ENCODE results near the gene COPZ1. TPM values are rescaled to one million over a fixed set of nuclear protein-coding genes. Genes with fewer than 3 reads are reported as not detected.

Gene COPZ1
- total RNA-seq, 2 experiments from 2014 or later: 96.3 to 102 TPM

GRCh38 chr12:54372113-54372806 lies 47.3 kb downstream of the COPZ1 start:
- Mint-ChIP-seq H3K27ac (no peak overlapping the region), H3K4me3 (no peak overlapping the region), H3K27me3 (no peaks in the 10 kb centered on the region), H3K4me1 (peaks cover 22% of the 10 kb centered on the region), H3K36me3 (no peaks in the 10 kb centered on the region), H3K9me3 (no peaks in the 10 kb centered on the region)
- DNase-seq: no peak

DNA sequence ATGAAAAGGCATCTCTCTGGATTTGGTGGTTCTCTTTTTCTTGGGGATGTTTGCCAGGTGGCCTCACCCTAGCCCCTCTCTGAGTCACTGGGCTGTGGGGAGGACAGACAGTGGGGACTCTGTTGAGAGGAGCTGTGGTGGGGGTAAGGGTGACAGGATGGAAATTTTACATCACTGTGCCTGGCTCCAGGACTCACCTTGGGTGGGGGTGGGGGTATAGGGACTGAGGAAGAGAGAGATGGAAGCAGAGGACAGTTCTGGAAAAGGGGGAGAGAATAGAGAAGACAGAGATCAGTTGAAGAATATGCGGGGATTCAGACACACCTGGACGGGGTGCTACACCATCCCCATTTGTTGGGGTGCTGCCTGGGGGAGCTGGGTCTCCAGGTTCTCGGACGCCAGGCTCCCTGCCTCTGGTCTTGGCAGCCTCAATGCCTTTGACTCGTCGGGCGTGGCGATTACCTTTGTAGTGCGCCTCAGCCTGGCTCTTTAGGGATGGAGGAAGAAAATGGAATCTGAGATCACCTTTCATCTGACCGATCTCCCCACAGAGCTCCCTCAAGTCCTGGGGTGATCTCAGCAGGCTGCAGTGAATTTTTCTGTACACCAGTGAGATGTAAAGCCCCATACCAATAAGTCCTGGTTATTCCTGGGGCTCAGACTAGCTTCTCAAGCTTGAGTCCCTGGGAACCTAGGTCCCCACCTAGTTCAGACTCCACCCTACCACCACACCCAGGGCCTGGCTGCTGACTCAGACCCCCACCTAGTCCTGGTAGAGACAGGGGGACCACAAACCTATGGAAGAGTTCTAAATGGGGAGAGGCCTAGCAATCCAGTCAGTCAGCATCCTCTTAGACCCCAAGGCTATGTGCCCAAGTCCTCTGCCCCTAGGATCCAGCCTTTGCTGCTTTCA lies 49.0 kb downstream of the COPZ1 start:
- Mint-ChIP-seq H3K27me3 (no peaks in the 10 kb centered on the region), H3K9me3 (no peaks in the 10 kb centered on the region), H3K4me1 (peaks cover 19% of the 10 kb centered on the region), H3K4me3 (no peak overlapping the region), H3K27ac (no peak overlapping the region), H3K36me3 (no peaks in the 10 kb centered on the region)
- peak; percentile 40 for DNase-seq

GRCh38 chr12:54374562-54375258 lies 49.8 kb downstream of the COPZ1 start:
- DNase-seq: no peak
- H3K27ac Mint-ChIP-seq: no peak overlapping the region
- no peaks in the 10 kb centered on the region for H3K36me3 Mint-ChIP-seq
- H3K4me1 Mint-ChIP-seq: peaks cover 21% of the 10 kb centered on the region
- no peaks in the 10 kb centered on the region for H3K27me3 Mint-ChIP-seq
- no peak overlapping the region for H3K4me3 Mint-ChIP-seq
- H3K9me3 Mint-ChIP-seq: no peaks in the 10 kb centered on the region

DNA sequence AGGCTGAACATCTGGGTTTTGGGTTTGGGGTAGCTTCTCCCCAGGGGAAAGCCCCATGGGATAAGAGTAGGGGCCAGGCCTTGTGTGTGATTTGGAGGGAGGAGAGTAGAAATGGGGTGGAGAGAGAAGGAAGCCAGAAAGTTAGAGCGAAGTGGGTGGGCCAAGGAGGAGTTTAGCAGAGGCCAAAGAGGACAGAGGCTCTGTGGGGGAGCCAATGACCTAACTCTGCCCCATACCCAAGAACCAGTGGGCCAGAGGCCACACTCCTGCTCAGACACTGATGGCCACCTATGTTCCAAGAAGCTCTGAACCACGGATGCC lies 50.3 kb downstream of the COPZ1 start:
- Mint-ChIP-seq H3K4me3 (no peak overlapping the region), H3K27me3 (no peaks in the 10 kb centered on the region), H3K4me1 (peaks cover 21% of the 10 kb centered on the region), H3K9me3 (no peaks in the 10 kb centered on the region), H3K36me3 (no peaks in the 10 kb centered on the region), H3K27ac (no peak overlapping the region)
- DNase-seq: no peak

GRCh38 chr12:54376596-54376995 lies 51.7 kb downstream of the COPZ1 start:
- no peak overlapping the region for H3K4me3 Mint-ChIP-seq
- no peaks in the 10 kb centered on the region for H3K36me3 Mint-ChIP-seq

GRCh38 chr12:54377007-54377406 lies 52.1 kb downstream of the COPZ1 start:
- H3K27ac Mint-ChIP-seq: no peak overlapping the region
- H3K4me3 Mint-ChIP-seq: no peak overlapping the region
- DNase-seq: no peak
- H3K27me3 Mint-ChIP-seq: no peaks in the 10 kb centered on the region
- peaks cover 18% of the 10 kb centered on the region for H3K4me1 Mint-ChIP-seq
- no peaks in the 10 kb centered on the region for H3K9me3 Mint-ChIP-seq
- no peaks in the 10 kb centered on the region for H3K36me3 Mint-ChIP-seq

More at GRCh38 chr12:54376596-54376995, 51.7 kb downstream of the COPZ1 start:
- DNase-seq: no peak
- H3K27ac Mint-ChIP-seq: no peak overlapping the region
- no peaks in the 10 kb centered on the region for H3K9me3 Mint-ChIP-seq
- H3K27me3 Mint-ChIP-seq: no peaks in the 10 kb centered on the region
- H3K4me1 Mint-ChIP-seq: peaks cover 21% of the 10 kb centered on the region

- no peaks in the 10 kb centered on the region for H3K9me3 Mint-ChIP-seq
- H3K36me3 Mint-ChIP-seq: no peaks in the 10 kb centered on the region
- H3K4me1 Mint-ChIP-seq: peaks cover 16% of the 10 kb centered on the region
- H3K27ac Mint-ChIP-seq: no peak overlapping the region
- DNase-seq: no peak
- no peak overlapping the region for H3K4me3 Mint-ChIP-seq
- no peaks in the 10 kb centered on the region for H3K27me3 Mint-ChIP-seq
These were observed 53.0 kb downstream of the COPZ1 start for GRCh38 chr12:54377797-54378515.

DNA sequence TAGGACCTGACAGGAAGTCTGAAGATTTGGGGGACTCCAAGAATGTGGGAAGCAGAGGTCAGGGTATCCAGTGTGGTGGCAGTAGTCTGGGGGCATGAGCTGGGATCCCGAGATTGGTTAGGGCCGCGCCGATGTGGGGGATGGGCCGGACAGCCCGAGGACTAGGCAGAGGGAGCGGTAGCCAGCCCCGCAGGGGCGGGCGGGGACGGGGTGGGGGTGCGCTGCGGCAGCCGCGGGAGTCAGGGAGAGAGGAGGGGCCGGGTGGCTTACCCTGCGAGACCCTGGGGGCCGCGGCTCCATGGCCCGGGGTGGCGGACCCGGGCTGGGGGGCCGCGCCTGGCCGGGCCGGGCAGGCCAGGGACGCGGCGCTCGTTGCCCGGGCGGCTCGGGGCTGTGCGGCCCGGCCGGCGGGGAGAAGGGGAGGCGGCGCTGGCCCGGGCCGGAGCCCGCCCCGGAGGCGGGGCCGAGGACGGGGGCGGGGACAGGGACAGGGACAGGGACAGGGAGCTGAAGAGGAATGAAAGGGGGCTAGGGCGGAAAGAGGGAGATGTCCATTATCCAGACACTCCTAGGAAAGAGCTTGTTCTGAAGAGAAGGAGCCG lies 54.0 kb downstream of the COPZ1 start:
- no peaks in the 10 kb centered on the region for H3K9me3 Mint-ChIP-seq
- peak overlapping the region; percentile 27 for H3K4me3 Mint-ChIP-seq
- H3K36me3 Mint-ChIP-seq: no peaks in the 10 kb centered on the region
- no peak for DNase-seq
- H3K27ac Mint-ChIP-seq: no peak overlapping the region
- peaks cover 7% of the 10 kb centered on the region for H3K4me1 Mint-ChIP-seq
- H3K27me3 Mint-ChIP-seq: no peaks in the 10 kb centered on the region

DNA sequence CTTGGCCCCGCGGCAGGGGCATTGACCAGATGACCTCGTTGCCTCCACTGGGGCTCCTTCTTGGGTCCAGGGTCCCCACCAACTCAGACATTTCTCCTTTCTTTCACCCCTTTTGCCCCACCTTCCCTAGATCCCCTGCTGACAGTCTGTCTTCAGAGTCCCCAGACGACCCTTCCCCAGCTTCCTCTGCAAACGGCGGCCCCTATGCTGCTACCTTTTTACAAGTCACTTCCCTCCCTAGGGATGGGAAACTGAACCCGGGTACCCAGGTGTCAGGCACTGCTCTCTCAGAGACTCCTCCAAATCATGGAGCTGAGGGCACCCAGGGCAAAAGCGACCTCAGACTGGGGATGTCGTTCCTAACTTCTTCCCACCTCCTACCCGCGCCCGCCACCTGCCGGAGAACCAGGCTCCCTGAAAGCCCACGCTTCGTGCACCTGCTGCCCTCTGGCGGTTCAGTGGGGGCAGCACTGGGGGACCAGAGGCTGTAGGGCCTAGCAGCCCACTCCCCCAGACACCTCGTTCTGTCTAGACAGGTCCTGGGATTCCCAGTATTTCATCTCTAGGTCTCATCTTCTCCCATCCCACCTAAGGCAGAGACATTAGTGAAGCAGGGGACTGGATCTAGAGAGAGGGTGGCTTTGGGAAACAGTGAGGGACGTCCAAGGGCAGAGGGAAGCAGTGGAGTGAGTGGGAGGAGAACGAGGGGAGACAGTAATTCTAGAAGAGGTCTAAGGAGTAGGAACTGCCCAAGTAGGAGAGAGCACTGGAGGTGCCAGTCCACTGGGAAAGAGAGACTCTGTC lies 54.7 kb downstream of the COPZ1 start:
- peaks cover 4% of the 10 kb centered on the region for H3K4me1 Mint-ChIP-seq
- no peak overlapping the region for H3K27ac Mint-ChIP-seq
- no peaks in the 10 kb centered on the region for H3K36me3 Mint-ChIP-seq
- H3K9me3 Mint-ChIP-seq: no peaks in the 10 kb centered on the region
- H3K27me3 Mint-ChIP-seq: no peaks in the 10 kb centered on the region
- DNase-seq: peak; percentile 90
- peak overlapping the region; percentile 35 for H3K4me3 Mint-ChIP-seq

DNA sequence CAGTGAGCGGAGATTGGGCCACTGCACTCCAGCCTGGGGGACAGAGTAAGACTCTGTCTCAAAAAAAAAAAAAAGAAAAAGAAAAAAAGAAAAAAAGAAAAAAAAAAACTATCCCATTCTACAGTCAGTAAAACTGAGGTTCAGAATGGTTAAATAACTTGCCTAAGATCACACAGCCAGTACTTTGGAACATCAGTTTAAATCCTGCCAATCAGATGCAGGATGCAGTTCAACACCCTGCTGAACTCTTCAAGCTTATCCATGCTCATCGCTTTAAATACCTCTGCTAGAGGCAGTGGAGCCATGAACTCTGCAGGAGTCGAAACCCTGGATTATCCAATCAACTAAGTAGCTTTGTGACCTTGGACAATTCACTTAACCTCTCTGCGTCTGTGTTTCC lies 56.2 kb downstream of the COPZ1 start:
- Mint-ChIP-seq H3K27ac (no peak overlapping the region), H3K9me3 (no peaks in the 10 kb centered on the region), H3K4me1 (peaks cover 4% of the 10 kb centered on the region), H3K36me3 (no peaks in the 10 kb centered on the region), H3K27me3 (no peaks in the 10 kb centered on the region), H3K4me3 (no peak overlapping the region)
- no peak for DNase-seq

- Mint-ChIP-seq H3K27me3 (no peaks in the 10 kb centered on the region), H3K36me3 (no peaks in the 10 kb centered on the region), H3K4me1 (peaks cover 8% of the 10 kb centered on the region), H3K9me3 (no peaks in the 10 kb centered on the region), H3K27ac (peak overlapping the region; percentile 2), H3K4me3 (no peak overlapping the region)
- DNase-seq: no peak
These were observed 58.2 kb downstream of the COPZ1 start for GRCh38 chr12:54383041-54383609.

GRCh38 chr12:54384591-54385041 lies 59.7 kb downstream of the COPZ1 start, which contains the start of gene ZNF385A:
ZNF385A (minus strand) TSS chr12:54384733; CDS start chr12:54384514, 219 bp downstream.
- DNase-seq: no peak
- Mint-ChIP-seq H3K4me3 (no peak within 1 kb of the TSS), H3K36me3 (no peaks in the 10 kb centered on the region), H3K4me1 (peaks cover 9% of the 10 kb centered on the region), H3K27ac (no peak within 1 kb of the TSS), H3K9me3 (no peaks in the 10 kb centered on the region), H3K27me3 (no peaks in the 10 kb centered on the region)

DNA sequence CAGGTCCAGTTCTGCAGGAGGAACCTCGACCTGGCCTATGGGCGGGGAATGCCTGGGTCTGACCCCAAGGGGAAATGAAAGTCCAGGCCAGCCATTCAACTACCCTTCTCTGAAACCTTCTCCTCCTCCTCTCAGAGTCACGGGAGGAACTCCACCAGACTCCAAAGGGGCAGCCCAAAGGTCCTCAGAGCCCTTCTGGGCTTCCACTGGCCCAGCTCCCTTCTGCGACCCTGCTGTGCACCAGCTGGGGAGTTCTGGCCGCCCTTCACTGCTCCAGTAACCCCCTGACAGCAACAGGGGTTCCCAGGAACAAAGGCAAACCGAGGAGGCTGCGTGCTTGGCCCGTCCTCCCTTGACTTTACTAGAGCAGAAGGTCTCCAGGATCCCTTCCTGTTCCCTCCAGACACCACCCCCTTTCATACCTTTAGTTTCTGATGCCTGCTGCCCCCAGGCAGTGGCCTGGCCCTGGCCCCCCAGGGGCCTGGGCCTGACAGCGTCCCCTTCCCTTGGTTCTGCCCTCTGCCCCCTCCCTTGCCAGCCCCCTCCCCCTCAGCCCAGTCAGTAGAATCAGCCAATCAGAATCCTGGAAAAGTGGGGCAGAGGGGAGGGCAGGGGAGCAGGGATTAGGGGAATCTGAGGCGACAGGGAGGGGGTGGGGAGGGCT lies 60.5 kb downstream of the COPZ1 start:
- no peaks in the 10 kb centered on the region for H3K9me3 Mint-ChIP-seq
- no peaks in the 10 kb centered on the region for H3K36me3 Mint-ChIP-seq
- no peak overlapping the region for H3K4me3 Mint-ChIP-seq
- H3K4me1 Mint-ChIP-seq: peaks cover 13% of the 10 kb centered on the region
- no peaks in the 10 kb centered on the region for H3K27me3 Mint-ChIP-seq
- H3K27ac Mint-ChIP-seq: no peak overlapping the region
- no peak for DNase-seq

All from activated naive CD8-positive, alpha-beta T cell treated with anti-CD3 and anti-CD28 coated beads for 36 hours (primary cell).